ENCODE measurements around the gene INS. TPM values are rescaled to one million over a fixed set of nuclear protein-coding genes. Genes with fewer than 3 reads are reported as not detected.
A peak's percentile ranks its signal among the peaks of the same experiment; 100 is the strongest.
"Not testable (repeated sequence)": the region's sequence is repeated elsewhere in the genome, so short reads cannot be mapped to it uniquely, and the experiment has no call there.

INS gene
- total RNA-seq, 2 donors from 2014 or later = not detected

GRCh38 chr11:2195756-2196088 is 34.7 kb upstream of the INS start:
- TF ChIP-seq POLR2A (IDR thresholded peaks at IDR 0.05) = no peak
- TF ChIP-seq, protein P1, sequence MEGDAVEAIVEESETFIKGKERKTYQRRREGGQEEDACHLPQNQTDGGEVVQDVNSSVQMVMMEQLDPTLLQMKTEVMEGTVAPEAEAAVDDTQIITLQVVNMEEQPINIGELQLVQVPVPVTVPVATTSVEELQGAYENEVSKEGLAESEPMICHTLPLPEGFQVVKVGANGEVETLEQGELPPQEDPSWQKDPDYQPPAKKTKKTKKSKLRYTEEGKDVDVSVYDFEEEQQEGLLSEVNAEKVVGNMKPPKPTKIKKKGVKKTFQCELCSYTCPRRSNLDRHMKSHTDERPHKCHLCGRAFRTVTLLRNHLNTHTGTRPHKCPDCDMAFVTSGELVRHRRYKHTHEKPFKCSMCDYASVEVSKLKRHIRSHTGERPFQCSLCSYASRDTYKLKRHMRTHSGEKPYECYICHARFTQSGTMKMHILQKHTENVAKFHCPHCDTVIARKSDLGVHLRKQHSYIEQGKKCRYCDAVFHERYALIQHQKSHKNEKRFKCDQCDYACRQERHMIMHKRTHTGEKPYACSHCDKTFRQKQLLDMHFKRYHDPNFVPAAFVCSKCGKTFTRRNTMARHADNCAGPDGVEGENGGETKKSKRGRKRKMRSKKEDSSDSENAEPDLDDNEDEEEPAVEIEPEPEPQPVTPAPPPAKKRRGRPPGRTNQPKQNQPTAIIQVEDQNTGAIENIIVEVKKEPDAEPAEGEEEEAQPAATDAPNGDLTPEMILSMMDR (IDR thresholded peaks at IDR 0.05) = no peak
- TF ChIP-seq POLR2AphosphoS5 (IDR thresholded peaks at IDR 0.05) = no peak
- no peak overlapping the region for H3K4me3 ChIP-seq
- no peaks in the 10 kb centered on the region for H3K9me3 ChIP-seq
- no peak for DNase-seq (ENCODE audit: low spot score)
- intact Hi-C loops (cut with DNase I) = loop anchor here (5.0 to 10.0 kb wide), 2 partner anchors 337 to 699 kb away; no protein-coding TSS in a partner anchor
- no peak overlapping the region for H3K27ac ChIP-seq
- no peaks in the 10 kb centered on the region for H3K27me3 ChIP-seq (replicated peaks; ENCODE audit: insufficient read depth)
- H3K4me1 ChIP-seq (replicated peaks) = no peaks in the 10 kb centered on the region
- WGBS = 89% methylated on average over 7 of the region's 7 CpGs
- no peaks in the 10 kb centered on the region for H3K36me3 ChIP-seq

DNA sequence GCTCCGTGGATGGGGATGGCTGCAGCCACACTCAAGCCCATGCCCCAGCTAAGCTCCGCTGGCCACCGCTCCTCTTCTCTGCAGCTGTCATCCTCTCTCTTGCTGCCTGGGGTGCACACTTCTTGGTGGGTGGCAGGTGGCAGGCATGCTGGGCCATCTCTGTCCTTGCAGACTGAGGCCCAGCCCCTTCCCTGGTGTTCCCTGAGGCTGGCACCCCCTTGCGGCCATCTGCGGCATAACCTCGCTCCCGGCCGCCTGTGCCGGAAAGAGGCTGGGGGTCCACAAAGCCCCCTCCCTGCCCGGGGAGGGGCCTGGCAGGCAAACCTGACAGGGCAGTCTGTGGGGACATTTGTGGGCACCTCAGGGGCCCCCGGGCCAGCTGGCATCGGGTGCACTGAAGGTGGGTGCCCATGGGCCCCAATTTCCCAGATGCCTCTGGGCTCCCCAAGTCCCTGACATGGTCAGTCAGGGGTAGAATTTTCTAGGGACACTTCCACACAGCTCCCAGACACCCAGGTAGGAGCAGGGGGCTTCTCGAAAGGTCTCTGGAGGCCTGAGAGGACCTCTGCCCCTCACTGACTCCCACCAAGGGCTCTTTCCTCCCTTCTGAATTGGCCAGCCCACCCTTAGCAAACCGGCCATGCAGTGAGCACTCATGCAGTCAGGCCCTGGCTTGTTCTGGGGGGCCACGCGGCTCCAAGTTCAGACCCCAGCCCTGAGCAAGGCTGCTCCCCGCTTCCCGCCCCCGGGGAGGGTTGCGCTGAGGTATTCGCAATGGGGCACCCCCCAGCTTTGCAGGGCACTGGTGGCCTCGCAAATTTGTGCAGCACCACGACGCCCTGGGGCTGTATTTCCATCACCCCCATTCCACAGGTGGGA is 34.1 kb upstream of the INS start:
- Histone ChIP-seq H3K4me1 (replicated peaks) (no peaks in the 10 kb centered on the region), H3K27ac (no peak overlapping the region), H3K36me3 (no peaks in the 10 kb centered on the region), H3K27me3 (replicated peaks; ENCODE audit: insufficient read depth) (peaks cover under 1% of the 10 kb centered on the region), H3K4me3 (no peak overlapping the region), H3K9me3 (no peaks in the 10 kb centered on the region)
- WGBS = 54% methylated on average over 24 of the region's 24 CpGs
- TF ChIP-seq, protein P1 (IDR thresholded peaks at IDR 0.05) = peak; percentile 52 to 77 (median 56)
- no peak for TF ChIP-seq POLR2A (IDR thresholded peaks at IDR 0.05)
- no peak for DNase-seq (ENCODE audit: low spot score)
- intact Hi-C loops (cut with DNase I) = loop anchor here (5.0 to 10.0 kb wide), 3 partner anchors 107 to 700 kb away; partner anchors contain the start of genes C11orf21 and TSPAN32

DNA sequence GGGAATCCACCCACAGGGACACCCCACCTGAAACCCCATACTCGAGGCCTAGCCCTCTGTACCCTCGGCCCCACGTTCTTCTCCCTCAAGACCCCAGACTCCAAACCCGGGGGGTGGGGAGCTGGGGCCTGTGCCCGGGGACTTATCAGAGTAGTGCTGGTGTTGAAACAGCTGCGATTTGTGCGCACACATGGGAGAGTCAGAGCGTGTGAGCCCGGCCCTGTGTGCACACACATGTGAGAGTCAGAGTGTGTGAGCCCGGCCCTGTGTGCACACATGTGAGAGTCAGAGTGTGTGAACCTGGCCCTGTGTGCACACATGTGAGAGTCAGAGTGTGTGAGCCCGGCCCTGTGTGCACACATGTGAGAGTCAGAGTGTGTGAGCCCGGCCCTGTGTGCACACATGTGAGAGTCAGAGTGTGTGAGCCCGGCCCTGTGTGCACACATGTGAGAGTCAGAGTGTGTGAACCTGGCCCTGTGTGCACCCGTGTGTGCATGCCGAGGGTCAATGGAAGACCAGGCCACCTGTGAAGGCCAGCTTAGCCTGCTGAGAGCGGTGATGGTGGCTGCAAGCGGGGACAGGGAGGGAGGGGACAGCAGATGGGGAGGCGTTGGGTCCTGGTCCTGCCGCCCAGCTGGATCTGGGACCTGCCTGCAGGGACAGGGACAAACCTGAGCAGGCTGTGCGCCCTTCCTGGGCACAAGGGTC is 33.0 kb upstream of the INS start:
- H3K27ac ChIP-seq; H3K36me3 ChIP-seq; DNase-seq (ENCODE audit: low spot score); H3K4me3 ChIP-seq; H3K4me1 ChIP-seq (replicated peaks); H3K9me3 ChIP-seq; H3K27me3 ChIP-seq (replicated peaks; ENCODE audit: insufficient read depth): not testable (repeated sequence)
- 76% methylated on average over 16 of the region's 20 CpGs for WGBS
- intact Hi-C loops (cut with DNase I) = loop anchor here (5.0 to 10.0 kb wide), 2 partner anchors 108 to 701 kb away; partner anchors contain the start of genes C11orf21 and TSPAN32

- H3K4me3 ChIP-seq = no peak overlapping the region
- peaks cover 4% of the 10 kb centered on the region for H3K27me3 ChIP-seq (replicated peaks; ENCODE audit: insufficient read depth)
- WGBS = 85% methylated on average over 26 of the region's 26 CpGs
- no peaks in the 10 kb centered on the region for H3K36me3 ChIP-seq
- H3K9me3 ChIP-seq = no peaks in the 10 kb centered on the region
- H3K4me1 ChIP-seq (replicated peaks) = no peaks in the 10 kb centered on the region
- TF ChIP-seq, protein P1 (IDR thresholded peaks at IDR 0.05) = no peak
- TF ChIP-seq POLR2A (IDR thresholded peaks at IDR 0.05) = no peak
- TF ChIP-seq POLR2AphosphoS5 (IDR thresholded peaks at IDR 0.05) = no peak
- H3K27ac ChIP-seq = no peak overlapping the region
- intact Hi-C loops (cut with DNase I) = loop anchor here (5.0 to 10.0 kb wide), 2 partner anchors 109 to 702 kb away; partner anchors contain the start of genes C11orf21 and TSPAN32
- DNase-seq (ENCODE audit: low spot score) = no peak
Observed at GRCh38 chr11:2193099-2193887, 32.3 kb upstream of the INS start.

DNA sequence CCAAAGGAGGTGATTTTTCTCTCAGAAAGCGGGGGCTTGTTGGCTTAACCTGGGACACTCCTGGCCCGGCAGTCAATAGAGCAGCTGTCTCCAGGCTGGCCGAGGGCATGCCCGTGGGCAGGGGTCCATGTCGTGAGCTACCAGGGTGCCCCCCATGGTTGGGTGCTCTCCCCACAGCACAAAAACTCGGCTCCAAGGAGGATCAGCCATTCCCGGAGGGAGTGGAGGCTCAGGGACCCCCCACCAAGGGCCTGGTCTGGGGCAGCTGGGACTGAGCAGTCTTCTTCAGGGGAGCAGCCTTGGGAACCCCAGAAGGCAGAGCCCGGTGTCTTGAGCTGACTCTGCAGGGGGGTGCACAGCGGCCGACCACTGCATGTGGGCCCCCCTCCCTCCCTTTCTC is 31.4 kb upstream of the INS start:
- DNase-seq (ENCODE audit: low spot score) = no peak
- TF ChIP-seq POLR2AphosphoS5 (IDR thresholded peaks at IDR 0.05) (no peak), POLR2A (IDR thresholded peaks at IDR 0.05) (no peak)
- TF ChIP-seq, protein P1 (IDR thresholded peaks at IDR 0.05) = no peak
- Histone ChIP-seq H3K4me3 (no peak overlapping the region), H3K27ac (no peak overlapping the region), H3K9me3 (no peaks in the 10 kb centered on the region), H3K27me3 (replicated peaks; ENCODE audit: insufficient read depth) (peaks cover 4% of the 10 kb centered on the region), H3K4me1 (replicated peaks) (no peaks in the 10 kb centered on the region), H3K36me3 (no peaks in the 10 kb centered on the region)
- 88% methylated on average over 8 of the region's 10 CpGs for WGBS
- intact Hi-C loops (cut with DNase I) = loop anchor here (5.0 to 10.0 kb wide), 2 partner anchors 110 to 702 kb away; partner anchors contain the start of genes C11orf21 and TSPAN32

All from prostate gland (tissue), 2 donors.